Inferior parietal cortex (tissue), 1 donor: ENCODE results near the gene MAPK14.
"Not testable (repeated sequence)": the region's sequence is repeated elsewhere in the genome, so short reads cannot be mapped to it uniquely, and the experiment has no call there.

Experiments used
- DNase-seq: peaks from one replicate; pipeline ENCODE4 v3.0.0-alpha.2; 2016; ENCODE audit errors: extremely low spot score

MAPK14 gene

GRCh38 chr6:36121787-36122494 is 94.3 kb downstream of the MAPK14 start:
- DNase-seq = no peak

GRCh38 chr6:36122495-36123269 is 95.1 kb downstream of the MAPK14 start:
- no peak for DNase-seq

GRCh38 chr6:36123270-36124139 is 95.9 kb downstream of the MAPK14 start:
- peak; percentile 91 for DNase-seq

GRCh38 chr6:36124346-36124745 is 96.7 kb downstream of the MAPK14 start:
- DNase-seq = not testable (repeated sequence)

- no peak for DNase-seq
Observed at GRCh38 chr6:36124881-36125280, 97.3 kb downstream of the MAPK14 start.

GRCh38 chr6:36125575-36125974 is 98.0 kb downstream of the MAPK14 start:
- no peak for DNase-seq

- DNase-seq = no peak
Observed at GRCh38 chr6:36126121-36126520, 98.5 kb downstream of the MAPK14 start.

- DNase-seq = no peak
Observed at GRCh38 chr6:36126553-36127458, 99.2 kb downstream of the MAPK14 start.

GRCh38 chr6:36127462-36128016 is 99.9 kb downstream of the MAPK14 start:
- DNase-seq = no peak

GRCh38 chr6:36128073-36128472 is 100.5 kb downstream of the MAPK14 start:
- no peak for DNase-seq

- DNase-seq = no peak
Observed at GRCh38 chr6:36128793-36129192, 101.2 kb downstream of the MAPK14 start.

- DNase-seq = not testable (repeated sequence)
Observed at GRCh38 chr6:36129334-36129733, 101.7 kb downstream of the MAPK14 start.

- no peak for DNase-seq
Observed at GRCh38 chr6:36129941-36130666, 102.5 kb downstream of the MAPK14 start, which contains the start of gene MAPK13. TSS of gene MAPK13 (plus strand) at chr6:36130513. CDS start at chr6:36130583, 70 bp downstream.

- DNase-seq = no peak
Observed at GRCh38 chr6:36130667-36131510, 103.3 kb downstream of the MAPK14 start.

- DNase-seq = no peak
Observed at GRCh38 chr6:36131511-36132245, 104.1 kb downstream of the MAPK14 start.

- DNase-seq = no peak
Observed at GRCh38 chr6:36132246-36132895, 104.8 kb downstream of the MAPK14 start.

GRCh38 chr6:36133148-36133547 is 105.5 kb downstream of the MAPK14 start:
- DNase-seq = no peak

- no peak for DNase-seq
Observed at GRCh38 chr6:36133912-36134311, 106.3 kb downstream of the MAPK14 start.
